ENCODE data around the gene PRIM2. TPM values are rescaled to one million over a fixed set of nuclear protein-coding genes. Genes with fewer than 3 reads are reported as not detected.
"Not testable (repeated sequence)": the region's sequence is repeated elsewhere in the genome, so short reads cannot be mapped to it uniquely, and the experiment has no call there.

PRIM2 gene
- total and polyA plus RNA-seq, 10 of the 15 experiments (the other 5 are each of a cell fraction or from before 2014, with no cell fraction given): 13.2 to 38.6 (median 25.1) TPM

GRCh38 chr6:57572844-57573243 is 255.4 kb downstream of the PRIM2 start:
- H4K20me1 ChIP-seq (ENCODE audit: control insufficient read depth, insufficient read depth); H3K4me3 ChIP-seq; H3K9ac ChIP-seq (ENCODE audit: control insufficient read depth, insufficient read depth, low read length); H3K9me3 ChIP-seq (replicated peaks; ENCODE audit: control insufficient read depth, insufficient read depth, low read length); CTCF ChIA-PET; in situ Hi-C loops (cut with MboI); RAD21 ChIA-PET (ENCODE audit: unreplicated experiment); H3K27me3 ChIP-seq (replicated peaks in 1 of 2; ENCODE audit: control insufficient read depth in 2 of 2, insufficient read depth in 2 of 2, low read length in 1 of 2); H3K36me3 ChIP-seq (ENCODE audit: control insufficient read depth in 2 of 2, insufficient read depth in 2 of 2, low read length in 1 of 2); intact Hi-C loops (cut with micrococcal nuclease; ENCODE audit: unreplicated experiment); FAIRE-seq; BruUV-seq (replicated peaks); SMC1A ChIA-PET (ENCODE audit: uncharacterized antibody, unreplicated experiment); H3K27ac ChIP-seq (ENCODE audit: control insufficient read depth, insufficient read depth); H3K4me2 ChIP-seq (ENCODE audit: control insufficient read depth, insufficient read depth); H2AFZ ChIP-seq (ENCODE audit: control insufficient read depth, low read depth, low read length); DNase-seq (ENCODE audit: low read depth, low spot score); ATAC-seq; POLR2A ChIA-PET; H3K4me1 ChIP-seq (ENCODE audit: control insufficient read depth, insufficient read depth, low read length); H3K79me2 ChIP-seq (ENCODE audit: control insufficient read depth, insufficient read depth, low read length): not testable (repeated sequence)
- 93% methylated on average over 1 of the region's 1 CpG for WGBS (ENCODE audit: insufficient coverage, insufficient replicate concordance, low lambda C conversion rate, missing lambda C conversion rate)

GRCh38 chr6:57577023-57577422 is 259.6 kb downstream of the PRIM2 start:
- H3K9ac ChIP-seq (ENCODE audit: control insufficient read depth, insufficient read depth, low read length); DNase-seq (ENCODE audit: low read depth, low spot score); H3K27ac ChIP-seq (ENCODE audit: control insufficient read depth, insufficient read depth); H3K9me3 ChIP-seq (replicated peaks; ENCODE audit: control insufficient read depth, insufficient read depth, low read length); intact Hi-C loops (cut with micrococcal nuclease; ENCODE audit: unreplicated experiment); H3K27me3 ChIP-seq (replicated peaks in 1 of 2; ENCODE audit: control insufficient read depth in 2 of 2, insufficient read depth in 2 of 2, low read length in 1 of 2); in situ Hi-C loops (cut with MboI); ATAC-seq; CTCF ChIA-PET; H2AFZ ChIP-seq (ENCODE audit: control insufficient read depth, low read depth, low read length); H3K4me2 ChIP-seq (ENCODE audit: control insufficient read depth, insufficient read depth); H3K36me3 ChIP-seq (ENCODE audit: control insufficient read depth in 2 of 2, insufficient read depth in 2 of 2, low read length in 1 of 2); POLR2A ChIA-PET; H3K79me2 ChIP-seq (ENCODE audit: control insufficient read depth, insufficient read depth, low read length); H3K4me3 ChIP-seq; SMC1A ChIA-PET (ENCODE audit: uncharacterized antibody, unreplicated experiment); BruUV-seq (replicated peaks); RAD21 ChIA-PET (ENCODE audit: unreplicated experiment); H3K4me1 ChIP-seq (ENCODE audit: control insufficient read depth, insufficient read depth, low read length); H4K20me1 ChIP-seq (ENCODE audit: control insufficient read depth, insufficient read depth); FAIRE-seq: not testable (repeated sequence)
- WGBS (ENCODE audit: insufficient coverage, insufficient replicate concordance, low lambda C conversion rate, missing lambda C conversion rate): no CpG with 5 or more reads among the region's 1 CpG

- H2AFZ ChIP-seq (ENCODE audit: control insufficient read depth, low read depth, low read length); H3K4me2 ChIP-seq (ENCODE audit: control insufficient read depth, insufficient read depth); H3K9me3 ChIP-seq (replicated peaks; ENCODE audit: control insufficient read depth, insufficient read depth, low read length); H3K4me1 ChIP-seq (ENCODE audit: control insufficient read depth, insufficient read depth, low read length); DNase-seq (ENCODE audit: low read depth, low spot score); H3K36me3 ChIP-seq (ENCODE audit: control insufficient read depth in 2 of 2, insufficient read depth in 2 of 2, low read length in 1 of 2); in situ Hi-C loops (cut with MboI); FAIRE-seq; H3K9ac ChIP-seq (ENCODE audit: control insufficient read depth, insufficient read depth, low read length); CTCF ChIA-PET; H3K27ac ChIP-seq (ENCODE audit: control insufficient read depth, insufficient read depth); BruUV-seq (replicated peaks); SMC1A ChIA-PET (ENCODE audit: uncharacterized antibody, unreplicated experiment); POLR2A ChIA-PET; intact Hi-C loops (cut with micrococcal nuclease; ENCODE audit: unreplicated experiment); H3K27me3 ChIP-seq (replicated peaks in 1 of 2; ENCODE audit: control insufficient read depth in 2 of 2, insufficient read depth in 2 of 2, low read length in 1 of 2); H4K20me1 ChIP-seq (ENCODE audit: control insufficient read depth, insufficient read depth); H3K4me3 ChIP-seq; H3K79me2 ChIP-seq (ENCODE audit: control insufficient read depth, insufficient read depth, low read length); RAD21 ChIA-PET (ENCODE audit: unreplicated experiment): not testable (repeated sequence)
- TF ChIP-seq CTCF (IDR thresholded peaks at IDR 0.05 in 2 of 3, conservative IDR thresholded peaks at IDR 0.05 in 1 of 3; ENCODE audit: control insufficient read depth in 2 of 3, extremely low read depth in 1 of 3, insufficient read depth in 1 of 3, low read depth in 3 of 3, low read length in 3 of 3): peak in 2 of 3 experiments; percentile 7 to 24; a peak in 1 of 6 replicates
- peak; percentile 42 for TF ChIP-seq RAD21 (IDR thresholded peaks at IDR 0.05; ENCODE audit: insufficient read depth, low read depth, low read length)
- peak; percentile 62 for ATAC-seq
These were observed 262.1 kb downstream of the PRIM2 start for GRCh38 chr6:57579489-57579888.

GRCh38 chr6:57581586-57581985 is 264.2 kb downstream of the PRIM2 start:
- H3K27me3 ChIP-seq (replicated peaks in 1 of 2; ENCODE audit: control insufficient read depth in 2 of 2, insufficient read depth in 2 of 2, low read length in 1 of 2); H2AFZ ChIP-seq (ENCODE audit: control insufficient read depth, low read depth, low read length); H3K9ac ChIP-seq (ENCODE audit: control insufficient read depth, insufficient read depth, low read length); H3K4me2 ChIP-seq (ENCODE audit: control insufficient read depth, insufficient read depth); DNase-seq (ENCODE audit: low read depth, low spot score); ATAC-seq; H3K27ac ChIP-seq (ENCODE audit: control insufficient read depth, insufficient read depth); FAIRE-seq; BruUV-seq (replicated peaks); CTCF ChIA-PET; in situ Hi-C loops (cut with MboI); intact Hi-C loops (cut with micrococcal nuclease; ENCODE audit: unreplicated experiment); H3K4me1 ChIP-seq (ENCODE audit: control insufficient read depth, insufficient read depth, low read length); POLR2A ChIA-PET; SMC1A ChIA-PET (ENCODE audit: uncharacterized antibody, unreplicated experiment); H3K36me3 ChIP-seq (ENCODE audit: control insufficient read depth in 2 of 2, insufficient read depth in 2 of 2, low read length in 1 of 2); H4K20me1 ChIP-seq (ENCODE audit: control insufficient read depth, insufficient read depth); RAD21 ChIA-PET (ENCODE audit: unreplicated experiment); H3K79me2 ChIP-seq (ENCODE audit: control insufficient read depth, insufficient read depth, low read length); H3K4me3 ChIP-seq; H3K9me3 ChIP-seq (replicated peaks; ENCODE audit: control insufficient read depth, insufficient read depth, low read length): not testable (repeated sequence)
- 87% methylated on average over 3 of the region's 3 CpGs for WGBS (ENCODE audit: insufficient coverage, insufficient replicate concordance, low lambda C conversion rate, missing lambda C conversion rate)
